HG02678 (cell line): Measurements from ENCODE around the gene PLPP7.
"Not testable (repeated sequence)": the region's sequence is repeated elsewhere in the genome, so short reads cannot be mapped to it uniquely, and the experiment has no call there.

ENCODE experiments used
- ATAC-seq: cut with Tn5 transposase; IDR thresholded peaks from one replicate; pipeline ENCODE4 v1.9.1; 2021; ENCODE audit warnings: mild to moderate bottlenecking, moderate library complexity; ENCODE audit not compliant: unreplicated experiment

PLPP7 gene

DNA sequence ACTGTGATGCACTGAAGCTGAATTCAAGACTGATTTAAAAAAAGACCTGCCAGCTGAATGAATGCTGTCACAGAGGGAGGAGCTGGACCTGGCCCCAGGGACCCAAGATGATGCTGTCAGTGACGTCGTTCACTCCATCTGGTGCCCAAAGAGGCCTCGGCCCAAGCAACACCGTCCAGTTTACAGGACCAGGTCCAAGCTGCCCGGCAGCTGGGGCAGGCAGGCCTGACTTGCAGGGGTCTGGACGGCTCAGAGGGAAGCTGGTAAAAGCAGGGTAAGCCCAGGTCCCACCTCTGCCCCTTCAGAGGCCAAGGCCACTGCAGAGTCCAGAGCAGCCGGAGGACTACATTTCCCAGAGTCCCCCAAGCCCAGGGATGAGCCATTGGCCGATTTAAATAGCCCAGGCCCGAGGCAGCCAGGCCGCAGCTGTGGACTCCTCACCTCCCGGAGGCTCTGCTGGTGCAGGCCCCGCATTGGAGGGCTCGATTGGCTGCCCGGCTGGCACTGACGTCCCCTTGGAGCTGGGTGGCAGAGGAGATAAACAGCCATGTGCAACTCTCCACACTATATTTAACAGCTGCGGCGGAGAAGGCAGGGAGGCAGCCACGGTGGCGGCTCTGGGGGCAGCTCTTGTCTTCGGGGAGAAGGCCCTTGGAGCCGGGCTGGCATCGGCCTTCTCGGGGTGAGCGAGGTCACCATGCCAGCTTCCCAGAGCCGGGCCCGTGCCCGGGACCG lies at the start of gene PLPP7:
Gene PLPP7 (plus strand): TSS at position 423 of the 735 bp plus-strand sequence. CDS start 275 bp downstream, at position 698.
- ATAC-seq, result no peak

DNA sequence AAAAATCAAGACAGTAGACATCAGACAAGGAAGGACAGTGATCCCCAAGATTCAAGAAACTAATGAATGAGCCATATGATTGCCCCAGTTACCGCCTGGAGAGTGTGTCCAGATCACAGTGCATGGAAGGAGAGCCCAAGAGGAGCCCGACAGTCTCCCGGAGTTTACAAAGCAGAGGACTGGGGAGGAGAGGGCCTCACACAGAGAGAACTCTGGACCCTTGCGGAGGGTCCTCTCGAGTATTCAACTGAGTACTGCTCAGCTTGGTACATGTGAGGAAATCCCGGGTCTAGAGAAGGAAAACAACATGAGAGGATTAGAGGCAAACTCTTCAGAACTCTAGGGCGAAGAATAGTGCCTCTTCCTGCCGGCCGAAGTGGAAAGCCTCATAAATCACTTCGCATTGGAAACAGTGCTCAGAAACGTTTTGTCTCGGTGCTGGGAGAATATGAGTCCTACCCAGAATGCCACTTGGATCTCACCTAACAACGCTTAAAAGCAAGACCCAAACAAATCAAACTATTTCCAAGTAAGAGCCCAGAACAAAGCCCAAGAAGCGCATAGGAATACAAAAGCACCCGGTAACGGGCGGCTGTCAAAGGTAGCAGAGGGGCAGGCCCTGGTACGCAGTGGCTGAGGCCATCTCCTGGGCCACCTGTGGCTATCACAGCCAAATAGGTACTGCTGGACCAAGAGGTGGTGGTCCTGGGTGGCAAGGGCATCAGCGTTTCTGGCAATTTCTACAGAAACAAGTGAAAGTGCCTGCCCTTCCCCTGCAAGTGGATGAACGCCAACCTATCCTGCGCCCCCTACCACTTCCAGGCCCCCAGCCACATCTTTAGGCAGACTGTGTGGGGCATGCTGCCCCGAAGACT lies 49.2 kb upstream of the PLPP7 start:
- ATAC-seq, result no peak

DNA sequence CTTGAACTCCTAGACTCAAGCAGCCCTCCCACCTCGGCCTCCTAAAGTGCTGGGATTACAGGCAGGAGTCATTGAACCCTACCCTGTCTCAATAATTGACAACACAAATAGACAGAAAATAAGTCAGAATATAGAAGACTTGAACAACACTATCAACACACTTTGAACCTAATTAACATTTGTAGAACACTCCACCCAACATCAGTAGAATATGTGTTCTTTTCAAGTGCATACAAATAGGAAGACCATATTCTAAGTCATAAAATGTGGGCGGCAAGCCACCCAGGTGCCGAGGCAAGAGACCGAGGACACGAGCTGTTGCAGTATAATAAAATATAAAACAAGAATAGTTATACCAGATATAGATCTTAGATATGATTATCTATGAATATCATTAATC lies 45.2 kb upstream of the PLPP7 start:
- ATAC-seq, result not testable (repeated sequence)

DNA sequence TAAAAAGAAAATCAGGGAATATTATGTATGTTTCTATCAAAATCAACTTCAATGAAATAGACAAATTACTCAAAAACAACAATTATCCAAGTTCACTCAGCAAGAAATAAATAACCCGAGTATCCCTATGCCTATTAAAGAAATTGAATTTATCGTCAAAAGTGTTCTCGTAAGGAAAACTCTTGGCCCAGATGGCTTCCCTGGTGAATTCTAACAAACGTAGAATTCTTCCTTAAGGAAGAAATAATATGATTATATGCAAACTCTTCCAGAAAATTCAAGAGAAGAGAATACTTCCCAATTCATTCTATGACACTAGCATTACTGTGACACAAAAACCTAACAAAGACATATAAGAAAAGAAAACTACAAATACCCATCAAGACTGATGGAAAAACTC lies 42.9 kb upstream of the PLPP7 start:
- ATAC-seq, result no peak

DNA sequence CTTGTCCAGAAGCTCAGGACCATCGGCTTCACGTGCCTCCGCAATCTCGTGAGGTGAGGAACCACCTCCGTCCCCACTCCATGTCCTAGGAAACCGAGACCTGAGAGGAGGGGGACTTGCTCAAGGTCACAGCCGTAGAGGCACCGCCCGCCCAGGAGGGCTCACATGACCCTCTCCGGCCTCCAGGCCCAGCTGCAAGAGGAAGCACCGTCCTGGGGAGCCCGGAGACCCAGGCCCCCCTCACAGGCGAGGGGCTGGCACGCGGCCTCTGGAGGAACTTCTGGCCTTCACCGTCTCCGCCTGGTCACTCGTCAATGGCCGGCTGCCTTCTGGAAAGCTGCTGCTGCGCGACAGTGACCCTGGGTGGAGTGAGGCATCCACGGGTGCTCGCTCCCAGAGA lies 37.4 kb upstream of the PLPP7 start:
- ATAC-seq, result no peak

DNA sequence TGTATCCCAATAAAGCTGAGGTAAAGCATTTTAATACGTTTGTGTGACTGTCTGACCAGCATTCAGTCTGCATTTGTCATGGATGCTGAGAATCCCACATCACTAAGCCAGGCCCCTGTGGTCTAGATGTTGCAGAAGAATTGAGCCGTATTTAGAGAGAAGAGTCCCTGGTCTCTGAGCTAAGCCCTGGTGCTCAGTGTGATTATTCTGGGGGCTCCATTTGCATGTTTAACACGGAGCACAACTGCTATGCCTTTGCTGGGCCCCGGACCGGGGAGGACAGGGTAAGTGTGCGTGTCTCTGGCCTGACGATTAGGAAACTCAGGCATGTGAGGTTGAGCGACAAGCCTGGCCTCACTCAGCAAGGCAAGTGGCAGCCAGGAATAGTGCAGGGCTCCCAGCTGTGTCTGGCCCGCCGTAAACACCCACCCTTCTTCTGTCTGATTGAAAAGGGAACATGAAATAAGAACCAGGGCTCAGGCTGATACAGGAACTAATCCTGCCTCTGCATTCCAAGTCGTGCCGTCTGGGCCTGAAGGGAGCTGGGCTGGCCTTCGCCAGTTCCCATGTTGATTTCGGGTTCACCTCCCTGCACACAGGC lies 35.5 kb upstream of the PLPP7 start:
- no peak for ATAC-seq

DNA sequence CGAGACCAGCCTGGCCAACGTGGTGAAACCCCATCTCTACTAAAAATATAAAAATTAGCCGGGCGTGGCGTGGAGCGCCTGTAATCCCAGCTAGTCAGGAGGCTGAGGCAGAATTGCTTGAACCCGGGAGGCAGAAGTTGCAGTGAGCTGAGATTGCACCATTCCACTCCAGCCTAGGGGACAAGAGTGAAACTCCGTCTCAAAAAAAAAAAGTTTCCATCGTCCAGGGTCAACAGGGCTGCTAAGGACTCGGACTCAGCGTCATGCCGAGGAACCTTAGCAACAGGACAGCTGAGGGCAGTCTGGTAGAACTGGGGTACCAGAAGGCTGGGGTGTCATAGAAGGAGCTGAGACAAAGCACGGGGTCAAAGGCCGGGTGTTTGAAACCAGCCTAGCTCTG lies 34.9 kb upstream of the PLPP7 start:
- ATAC-seq, result no peak

DNA sequence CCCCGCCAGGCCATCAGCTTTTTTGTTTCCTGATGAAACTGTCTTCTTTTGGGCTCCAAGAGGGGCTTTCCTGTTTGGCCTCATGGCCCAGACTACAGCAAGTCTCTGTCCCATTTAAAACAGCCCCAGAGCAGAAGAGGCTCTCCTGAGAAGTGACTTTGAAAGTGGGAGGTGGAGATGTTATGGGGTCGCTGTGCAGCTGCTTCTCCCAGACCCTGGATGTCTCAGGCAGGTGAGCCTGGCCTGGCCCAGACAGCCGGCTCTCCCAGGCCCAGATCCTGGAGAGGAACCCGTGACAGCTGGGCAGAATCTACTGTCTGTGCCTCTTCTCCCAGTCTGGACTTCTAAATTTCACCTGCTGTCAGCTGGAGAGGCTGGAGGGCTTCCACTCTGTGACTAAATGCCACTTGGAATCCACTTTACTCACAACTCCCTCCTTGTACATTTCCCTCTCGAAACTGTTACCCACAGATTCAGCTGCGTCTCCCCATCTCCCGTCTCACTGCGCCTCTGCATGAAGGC lies 33.8 kb upstream of the PLPP7 start:
- ATAC-seq, result peak; percentile 1

DNA sequence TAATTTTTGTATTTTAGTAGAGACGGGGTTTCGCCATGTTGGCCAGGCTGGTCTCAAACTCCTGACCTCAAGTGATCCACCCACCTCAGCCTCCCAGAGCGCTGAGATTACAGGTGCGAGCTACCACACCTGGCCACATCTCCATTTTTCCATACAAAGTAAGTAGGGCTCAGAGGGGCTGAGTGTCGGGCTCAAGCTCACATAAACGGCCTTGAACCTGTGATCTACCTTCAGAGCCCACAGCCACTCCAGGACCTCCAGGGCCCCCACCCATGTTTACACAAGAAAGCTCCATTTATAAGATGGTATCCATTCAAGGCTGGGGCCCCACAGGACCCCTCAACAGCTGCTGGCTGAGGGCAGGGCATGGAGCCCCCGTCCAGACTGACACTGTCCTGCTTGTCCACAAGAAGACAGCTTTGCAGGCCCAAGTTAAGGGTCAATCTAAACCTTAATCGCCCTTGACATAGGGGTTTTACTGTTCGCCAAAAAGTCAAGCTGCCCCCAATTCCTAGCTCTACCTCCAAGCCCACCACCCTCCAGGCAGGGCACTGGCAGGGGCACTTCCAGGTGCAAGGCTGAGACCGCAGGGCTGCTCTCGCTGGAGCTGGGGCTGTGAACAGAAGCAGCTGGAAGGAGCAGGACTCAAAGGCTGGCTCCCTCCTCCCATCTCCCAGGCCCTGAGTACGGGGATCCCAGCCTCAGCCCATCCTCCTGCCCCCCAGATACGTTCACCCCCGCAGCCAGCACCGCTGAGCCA lies 32.1 kb upstream of the PLPP7 start:
- ATAC-seq, result no peak

DNA sequence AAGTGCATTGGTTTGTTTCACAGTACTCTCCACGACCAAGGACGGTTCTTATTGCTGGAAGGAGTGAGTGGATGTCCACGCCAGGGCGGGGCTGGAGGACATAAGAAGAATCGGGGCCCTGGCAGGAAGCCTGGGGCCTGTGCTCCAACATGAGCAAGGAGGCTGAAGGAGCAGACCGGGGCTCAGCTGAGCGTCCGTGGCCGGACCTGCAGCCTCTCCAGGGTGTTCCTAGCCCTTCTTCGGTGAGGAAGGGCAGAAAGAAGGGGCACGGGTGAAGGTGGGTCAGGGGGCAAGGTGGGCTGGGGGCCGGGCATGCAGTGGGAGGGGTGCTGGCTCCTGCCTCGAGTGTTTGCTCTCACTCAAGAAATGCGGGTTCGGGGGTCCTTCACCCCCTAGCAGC lies 31.3 kb upstream of the PLPP7 start:
- ATAC-seq, result no peak

DNA sequence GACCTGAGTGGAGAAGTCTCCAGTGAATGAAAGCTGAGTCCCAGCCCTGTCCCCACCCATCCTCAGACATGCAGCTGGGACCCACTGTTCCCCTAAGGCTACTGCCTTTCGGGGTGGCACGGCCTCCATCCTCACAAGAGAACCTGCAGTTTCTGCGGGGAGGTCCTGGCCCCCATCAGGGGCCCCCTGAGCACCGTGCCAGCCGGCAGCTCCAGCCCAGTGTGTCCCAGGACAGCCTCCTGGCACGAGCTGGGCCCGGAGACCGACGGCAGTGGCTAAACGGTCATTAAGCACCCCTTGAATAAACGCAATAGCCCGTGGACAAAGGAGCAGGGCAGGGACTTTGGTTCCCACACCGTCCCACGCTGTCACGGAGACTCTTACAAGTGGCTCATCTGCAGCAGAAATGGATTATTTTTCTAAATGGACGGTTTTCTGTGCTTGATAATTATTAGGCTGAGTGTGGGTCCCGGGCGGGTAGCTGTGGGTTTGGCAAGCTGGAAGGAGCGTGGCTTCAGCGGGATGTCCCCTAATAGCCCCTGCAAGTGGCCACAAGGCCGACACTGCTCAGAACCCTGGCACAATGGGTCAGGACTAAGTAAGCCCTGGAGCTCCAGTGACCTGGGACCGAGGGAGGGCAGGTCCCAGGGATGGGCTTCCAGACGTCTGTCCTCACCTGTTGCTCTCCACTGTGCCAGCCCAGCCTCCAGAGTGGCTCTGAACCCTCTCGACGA lies 30.7 kb upstream of the PLPP7 start:
- ATAC-seq, result no peak

DNA sequence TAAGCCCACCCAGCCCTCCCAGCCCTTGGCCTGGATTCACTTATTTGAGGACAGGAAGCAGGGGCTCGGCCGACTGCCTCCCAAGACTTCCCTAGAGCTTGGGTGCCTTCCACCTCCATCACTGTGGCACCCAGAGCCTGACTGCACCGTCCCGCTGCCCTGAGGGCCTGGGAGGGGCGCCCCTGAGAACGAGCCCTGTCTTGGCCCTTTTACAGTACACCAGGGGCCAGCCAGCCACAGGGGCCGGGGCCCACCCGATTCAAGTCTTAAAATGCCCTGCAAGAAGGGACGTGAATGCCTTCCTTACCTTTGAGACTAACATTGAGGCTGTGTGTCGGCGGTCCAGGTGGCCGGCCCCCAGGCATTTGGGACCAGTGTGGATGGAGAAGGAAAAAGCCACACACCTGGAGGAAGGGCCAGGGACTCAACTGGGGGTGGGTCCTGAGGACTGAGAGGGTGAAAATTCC lies 30.1 kb upstream of the PLPP7 start:
- ATAC-seq, result no peak

DNA sequence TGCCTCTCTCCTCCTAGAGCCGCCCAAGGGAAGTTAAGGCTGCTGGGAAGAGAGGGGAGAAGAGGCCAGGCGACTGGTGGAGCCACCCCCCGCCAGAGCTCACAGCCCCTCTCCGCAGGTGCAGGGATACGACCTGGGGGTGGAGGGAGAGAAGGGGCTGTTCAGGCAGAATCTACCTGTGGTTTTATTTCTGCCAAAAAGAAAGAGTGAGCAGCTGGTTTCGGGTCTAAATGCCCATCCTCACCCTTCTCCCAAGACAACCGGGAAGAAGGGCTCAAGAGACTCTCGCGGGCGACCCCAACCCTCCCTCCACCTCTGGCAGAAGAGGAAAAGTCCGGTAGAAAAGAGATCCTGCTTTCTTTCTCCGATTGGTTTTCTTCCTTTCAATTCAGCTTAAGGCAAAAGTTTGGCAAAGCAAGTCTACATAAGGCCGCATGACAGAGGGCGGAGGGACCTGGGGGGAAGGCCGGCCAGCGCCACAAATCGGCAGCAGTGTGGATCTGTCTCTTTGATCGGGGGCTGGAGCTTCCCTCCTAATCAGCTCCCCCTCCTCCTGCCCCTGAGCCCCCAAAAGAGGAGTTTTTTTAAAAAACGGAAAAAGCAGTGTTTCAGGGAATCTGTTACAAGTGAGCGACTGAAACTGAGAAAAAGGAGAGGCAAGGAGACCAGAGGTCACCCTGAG lies 29.5 kb upstream of the PLPP7 start:
- ATAC-seq, result no peak

DNA sequence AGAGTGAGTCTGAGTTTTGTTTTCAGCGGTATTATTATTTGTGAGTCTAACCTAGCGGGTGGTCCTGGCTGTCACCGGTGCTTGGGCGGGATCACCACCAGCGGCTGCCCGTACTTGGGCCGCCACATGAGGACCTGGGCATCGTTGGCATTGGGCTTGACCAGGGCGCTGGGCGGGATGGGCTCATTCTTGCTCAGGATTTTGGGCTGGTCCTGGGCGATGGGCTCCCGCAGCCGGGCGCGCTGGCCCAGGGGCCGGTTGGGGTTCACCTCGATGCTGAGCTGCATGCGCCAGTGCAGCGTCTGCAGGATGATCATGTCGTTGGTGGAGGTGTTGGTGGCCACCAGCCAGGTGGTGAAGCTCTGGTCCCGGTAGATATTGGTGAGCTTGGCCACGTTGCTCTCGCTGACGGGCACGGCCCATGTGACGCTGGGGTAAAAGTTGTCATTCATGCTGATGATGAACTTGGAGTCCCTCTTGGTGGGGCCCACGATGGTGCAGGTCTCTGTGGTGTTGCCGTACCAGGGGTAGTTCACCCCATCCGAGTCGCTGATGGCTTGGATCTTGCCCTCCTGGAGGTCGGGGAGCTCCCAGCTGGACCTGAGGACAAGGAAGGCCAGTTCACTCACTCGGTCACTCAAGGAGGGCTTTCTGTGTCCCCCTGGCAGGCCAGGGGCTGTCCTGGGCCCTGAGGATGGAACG lies 28.6 kb upstream of the PLPP7 start:
- no peak for ATAC-seq

DNA sequence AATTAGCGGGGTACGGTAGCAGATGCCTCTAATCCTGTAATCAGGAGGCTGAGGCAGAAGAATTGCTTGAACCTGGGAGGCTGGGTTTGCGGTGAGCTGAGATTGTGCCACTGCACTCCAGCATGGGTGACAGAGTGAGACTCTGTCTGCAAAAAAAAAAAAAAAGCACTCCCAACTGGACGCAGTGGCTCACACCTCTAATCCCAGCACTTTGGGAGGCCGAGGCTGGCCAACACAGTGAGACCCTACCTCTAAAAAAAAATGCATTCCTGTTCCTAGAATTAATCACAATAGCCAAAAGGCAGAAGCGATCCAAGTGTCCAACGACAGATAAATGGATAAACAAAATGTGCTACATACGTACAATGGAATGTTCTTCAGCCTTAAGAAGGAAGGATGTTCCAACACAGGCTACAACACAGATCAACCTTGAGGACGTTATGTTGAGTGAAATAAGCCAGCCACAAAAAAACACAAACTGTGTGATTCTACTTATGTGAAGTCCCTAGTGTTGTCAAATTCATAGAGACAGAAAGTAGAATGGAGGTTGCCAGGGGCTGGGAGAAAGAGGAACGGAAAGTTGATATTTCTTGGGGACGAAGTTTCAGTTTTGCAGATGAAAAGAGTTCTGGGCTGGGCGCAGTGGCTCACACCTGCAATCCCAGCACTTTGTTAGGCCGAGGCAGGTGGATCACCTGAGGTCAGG lies 27.0 kb upstream of the PLPP7 start:
- ATAC-seq, result peak; percentile 53

DNA sequence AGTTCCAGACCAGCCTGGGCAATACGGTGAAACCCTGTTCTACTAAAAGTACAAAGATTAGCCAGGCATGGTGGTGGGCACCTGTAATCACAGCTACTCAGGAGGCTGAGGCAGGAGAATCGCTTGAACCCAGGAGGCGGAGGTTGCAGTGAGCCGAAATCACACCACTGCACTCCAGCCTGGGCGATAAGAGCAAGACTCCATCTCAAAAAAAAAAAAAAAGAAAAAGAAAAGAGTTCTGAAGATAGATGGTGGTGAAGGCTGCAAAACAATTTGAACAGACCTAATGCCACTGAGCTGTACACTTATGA lies 26.5 kb upstream of the PLPP7 start:
- not testable (repeated sequence) for ATAC-seq

DNA sequence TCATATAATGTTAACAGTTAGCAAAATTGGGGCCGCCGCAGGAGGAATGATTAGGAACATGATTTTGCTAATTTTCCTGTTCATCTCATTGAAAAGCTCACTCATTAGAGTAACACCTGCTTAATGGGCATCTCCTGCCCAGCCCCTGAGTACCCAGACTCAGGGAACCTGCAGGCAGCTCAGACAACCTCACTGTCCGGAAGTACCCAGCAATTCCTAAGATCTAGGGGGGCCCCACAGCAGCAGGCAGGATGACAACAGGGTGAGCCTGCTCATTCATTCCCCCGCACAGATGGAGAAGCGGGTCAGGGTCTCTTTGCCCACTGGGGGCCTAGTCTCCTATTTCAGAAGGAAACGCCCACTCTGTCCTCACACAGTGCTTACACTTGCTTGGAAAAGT lies 25.8 kb upstream of the PLPP7 start:
- ATAC-seq, result no peak

DNA sequence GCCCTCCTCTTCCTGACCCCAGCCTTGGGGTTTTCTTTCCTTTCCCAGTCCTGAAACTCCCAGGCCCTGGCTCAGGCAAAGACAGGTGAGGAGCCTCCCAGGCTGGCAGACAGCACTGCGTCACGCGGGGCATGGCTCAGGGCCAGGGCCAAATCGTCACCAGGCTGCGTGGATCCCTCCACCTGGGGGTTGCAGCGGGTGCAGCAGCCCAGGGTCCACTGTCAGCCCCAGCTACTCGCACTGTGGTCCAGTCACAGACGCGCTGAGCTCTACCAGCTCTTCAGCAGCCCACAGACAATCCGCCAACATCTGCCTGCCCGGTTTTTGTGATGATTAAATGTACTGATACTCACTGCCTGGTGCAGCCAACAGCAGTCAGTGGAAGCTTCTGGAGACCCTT lies 25.3 kb upstream of the PLPP7 start:
- ATAC-seq, result no peak
